Stimulated activated CD8-positive, alpha-beta memory T cell treated with anti-CD3 and anti-CD28 coated beads, Interleukin-7, amount 100 ng/mL, for 48 hours (primary cell): Measurements from ENCODE around the gene GSDMA.
"Not testable (repeated sequence)": the region's sequence is repeated elsewhere in the genome, so short reads cannot be mapped to it uniquely, and the experiment has no call there.

Experiments used
- DNase-seq, 2 donors: peaks; one replicate each; pipeline ENCODE4 v3.0.0-alpha.2; 2020; ENCODE audit warnings: low read depth in 1 of 2; ENCODE audit errors: extremely low read depth in 1 of 2

GSDMA gene

DNA sequence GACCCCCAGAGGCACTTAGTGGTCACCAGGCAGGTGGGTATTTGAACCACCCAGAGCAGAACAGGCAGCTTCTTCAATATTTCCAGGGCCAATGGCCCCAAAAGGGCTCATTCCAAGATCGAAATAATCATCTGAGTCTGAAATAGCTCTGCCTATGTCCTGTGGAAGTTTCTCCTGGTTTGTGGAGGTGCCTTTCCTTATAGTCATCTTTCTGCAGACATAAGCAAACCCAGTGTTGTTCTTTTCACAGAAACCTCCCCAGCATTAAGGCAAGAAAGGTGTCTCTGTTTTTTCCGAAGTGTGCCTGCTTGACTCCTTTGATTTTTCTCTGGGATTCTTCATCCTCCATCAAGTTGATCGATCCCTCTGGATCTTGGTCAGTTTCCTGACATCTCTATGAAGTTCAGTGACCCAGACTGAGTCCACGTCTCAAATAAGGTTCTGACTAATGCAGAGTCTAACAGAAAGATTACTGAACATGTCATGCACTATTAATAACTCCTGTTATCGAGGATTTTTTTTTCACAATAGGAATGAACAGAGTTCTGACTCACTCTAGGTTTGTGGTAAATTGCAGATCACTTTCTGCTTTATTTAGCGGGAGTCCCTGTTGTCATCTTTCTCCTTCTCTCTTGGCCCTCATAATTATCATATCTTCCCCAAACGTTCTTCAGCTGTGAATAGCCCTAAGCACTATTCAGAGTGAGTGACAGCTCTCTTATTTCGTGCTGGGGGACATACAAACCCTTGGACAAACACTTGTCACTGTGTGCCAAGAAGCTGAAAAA, 33.8 kb upstream of the GSDMA start:
- DNase-seq: no peak

GRCh38 chr17:39929646-39930407, 33.0 kb upstream of the GSDMA start:
- no peak for DNase-seq

DNA sequence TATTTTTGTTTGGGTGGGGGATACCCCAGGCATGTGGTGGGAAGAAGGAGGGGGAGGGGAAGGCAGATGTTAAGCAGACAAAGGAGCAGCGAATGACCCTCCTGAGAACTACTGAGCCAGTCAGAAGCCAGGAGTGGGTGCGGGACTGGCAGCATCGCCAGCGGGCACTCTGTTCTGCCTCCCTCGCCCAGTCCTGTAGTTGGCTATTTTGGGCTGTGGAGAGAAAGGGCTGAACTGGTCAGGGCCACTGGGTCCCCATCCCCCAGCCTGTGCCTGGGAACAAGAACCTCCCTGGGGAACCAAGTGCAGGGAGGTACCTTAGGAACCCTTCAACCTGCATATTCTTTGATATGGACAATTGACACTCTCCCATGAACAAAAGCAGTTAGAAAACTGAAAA, 28.9 kb upstream of the GSDMA start:
- no peak for DNase-seq

DNA sequence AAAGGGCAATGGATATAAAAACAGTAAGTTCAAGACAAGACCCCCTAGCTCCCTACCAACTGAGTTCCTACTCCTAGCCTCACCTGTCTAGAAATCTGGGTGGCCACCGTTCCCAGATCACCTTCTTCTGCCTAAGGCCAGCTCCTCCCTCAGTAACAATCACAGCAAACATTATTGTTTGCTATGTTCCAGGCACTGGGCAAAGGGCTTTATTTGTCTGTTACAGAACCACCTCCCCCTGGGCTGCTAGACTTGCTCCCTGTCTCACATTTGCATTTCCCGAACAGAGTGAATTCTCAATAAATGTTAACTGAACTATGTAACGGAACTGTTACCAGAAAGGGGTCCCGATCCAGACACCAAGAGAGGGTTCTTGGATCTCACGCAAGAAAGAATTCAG, 28.5 kb upstream of the GSDMA start:
- no peak for DNase-seq

DNA sequence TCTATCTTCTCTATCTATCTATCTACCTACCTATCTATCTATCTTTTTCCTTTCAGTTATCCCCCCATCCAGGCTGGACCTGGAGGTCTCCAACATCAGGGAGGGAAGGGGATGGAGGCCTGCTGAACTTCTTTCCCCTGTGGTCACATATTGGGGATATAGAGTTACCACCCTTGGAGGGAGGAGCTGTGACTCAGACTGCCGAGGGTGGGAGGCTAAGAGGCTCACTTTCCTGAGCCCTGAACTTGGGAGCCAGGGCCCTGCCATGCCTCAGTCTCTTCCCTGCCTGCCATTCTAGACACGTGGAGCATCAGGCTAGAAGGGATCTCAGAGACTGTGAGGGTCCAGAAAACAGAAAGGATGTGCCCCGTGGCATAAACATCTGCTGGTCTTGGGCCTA, 26.9 kb upstream of the GSDMA start:
- no peak for DNase-seq

DNA sequence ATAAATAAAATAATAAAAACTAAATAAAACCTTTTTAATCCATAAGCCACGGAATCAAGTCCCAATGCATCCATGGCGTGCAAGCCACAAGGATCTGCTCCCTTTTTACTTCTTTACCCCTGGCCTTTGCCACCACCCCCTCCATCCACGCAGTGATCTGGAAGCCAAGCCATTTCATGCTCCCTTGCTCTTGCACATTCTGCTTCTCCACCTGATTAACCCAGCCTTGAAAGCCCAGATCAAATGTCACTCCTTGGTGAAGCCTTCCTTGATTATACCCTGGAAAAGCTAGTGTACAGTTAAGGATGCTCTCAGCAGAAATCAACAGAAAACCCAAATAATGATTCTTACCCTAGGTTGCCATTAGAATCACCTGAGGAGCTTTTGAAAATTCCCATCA, 25.4 kb upstream of the GSDMA start:
- no peak for DNase-seq

GRCh38 chr17:39938140-39938869, 24.5 kb upstream of the GSDMA start:
- DNase-seq: no peak

GRCh38 chr17:39939106-39939505, 23.7 kb upstream of the GSDMA start:
- no peak for DNase-seq

DNA sequence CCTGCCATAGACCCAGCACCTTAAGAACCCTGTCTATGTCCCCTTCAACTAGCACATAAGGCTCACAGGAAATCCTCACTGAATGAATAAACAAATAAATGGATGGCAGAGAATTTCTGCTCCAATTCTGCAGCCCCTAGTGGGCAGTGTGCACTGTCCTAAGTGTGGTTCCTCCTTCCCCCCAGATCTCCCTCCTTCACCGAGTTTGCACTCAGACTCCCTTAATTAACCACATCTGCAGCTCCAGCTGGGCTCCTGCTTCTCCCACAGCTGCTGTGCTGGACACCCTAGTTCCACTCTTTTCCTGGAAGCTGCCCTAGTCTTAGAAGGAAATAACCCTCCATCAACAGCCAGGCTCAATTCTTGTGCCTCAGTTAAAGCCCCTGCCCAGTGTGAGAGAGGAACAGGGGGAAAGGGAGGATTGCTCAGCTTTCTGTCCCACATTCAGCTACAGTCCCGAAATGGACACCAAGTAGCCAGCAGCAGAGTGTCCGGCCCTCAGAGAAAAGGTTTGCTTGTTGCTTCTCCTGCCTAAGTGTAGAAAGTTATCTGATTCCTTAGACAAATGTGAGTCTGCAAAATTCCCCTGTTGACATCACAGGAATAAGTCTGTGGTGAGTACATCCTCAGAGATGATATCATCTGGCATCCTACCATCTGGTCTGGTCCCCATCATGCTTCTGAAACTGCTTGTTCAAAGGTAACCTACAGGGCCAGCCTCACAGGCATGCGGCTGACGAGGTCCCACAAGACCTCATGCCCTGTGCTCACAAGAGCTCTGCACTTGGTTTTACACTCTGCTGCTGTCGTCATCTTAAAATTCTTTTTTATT, 23.0 kb upstream of the GSDMA start:
- peak in 1 of 2 donors; percentile 55 for DNase-seq

GRCh38 chr17:39943702-39944392, 19.0 kb upstream of the GSDMA start:
- DNase-seq: no peak

GRCh38 chr17:39944393-39944711, 18.5 kb upstream of the GSDMA start:
- DNase-seq: no peak

GRCh38 chr17:39946551-39947330, 16.1 kb upstream of the GSDMA start:
- no peak for DNase-seq

DNA sequence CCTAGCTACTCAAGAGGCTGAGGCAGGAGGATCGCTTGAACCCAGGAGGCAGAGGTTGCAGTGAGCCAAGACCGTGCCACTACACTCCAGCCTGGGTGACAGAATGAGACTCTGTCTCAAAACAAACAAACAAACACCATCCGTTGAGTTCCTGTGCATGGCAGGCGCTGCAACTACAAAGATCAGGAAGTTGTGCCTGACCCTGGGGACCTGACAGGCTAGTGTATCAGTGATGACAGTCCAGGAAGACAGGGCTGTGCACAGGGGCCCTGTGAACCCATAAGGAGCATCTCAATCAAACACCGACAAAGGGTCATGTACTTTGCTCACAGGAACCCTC, 14.3 kb upstream of the GSDMA start:
- not testable (repeated sequence) for DNase-seq

- DNase-seq: no peak
Measured at GRCh38 chr17:39949028-39949427, 13.8 kb upstream of the GSDMA start.

GRCh38 chr17:39950871-39951348, 11.9 kb upstream of the GSDMA start:
- no peak for DNase-seq

DNA sequence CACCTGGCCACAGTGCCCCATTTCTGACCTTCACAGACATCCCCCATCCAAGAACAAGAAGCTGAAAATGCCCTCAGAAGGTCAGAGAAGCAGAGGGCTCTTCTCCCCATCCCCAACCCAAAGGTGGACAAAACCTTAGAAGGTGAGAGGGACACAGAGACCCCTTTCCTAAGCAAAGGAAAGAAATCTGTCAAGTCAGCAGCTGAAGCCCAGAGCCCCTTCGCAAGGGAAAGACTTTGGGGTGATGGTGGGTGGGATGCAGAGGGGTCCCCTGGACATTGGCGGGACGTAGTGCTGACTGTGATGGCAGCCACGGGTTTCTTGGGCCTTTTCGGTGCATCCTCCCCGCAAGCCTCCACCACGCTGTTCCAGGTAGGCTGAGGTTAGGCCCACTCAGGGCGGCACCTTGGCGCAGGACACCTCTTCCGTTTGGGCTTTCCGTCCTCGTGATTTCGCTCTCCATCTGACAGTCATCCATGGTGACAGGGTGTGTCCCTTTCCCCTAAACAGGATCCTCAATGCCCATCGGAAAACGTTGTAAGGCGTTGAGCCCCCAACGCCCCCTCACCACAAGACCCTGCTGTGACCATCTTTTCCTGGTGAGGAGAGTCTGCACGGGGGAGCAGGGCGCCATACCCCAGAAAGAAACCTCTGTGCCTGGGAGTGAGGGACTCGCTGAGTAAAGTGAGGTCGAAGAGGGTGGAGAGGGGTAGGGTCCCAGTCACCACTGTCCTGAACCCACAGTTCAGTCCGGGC, 10.7 kb upstream of the GSDMA start:
- DNase-seq: no peak

DNA sequence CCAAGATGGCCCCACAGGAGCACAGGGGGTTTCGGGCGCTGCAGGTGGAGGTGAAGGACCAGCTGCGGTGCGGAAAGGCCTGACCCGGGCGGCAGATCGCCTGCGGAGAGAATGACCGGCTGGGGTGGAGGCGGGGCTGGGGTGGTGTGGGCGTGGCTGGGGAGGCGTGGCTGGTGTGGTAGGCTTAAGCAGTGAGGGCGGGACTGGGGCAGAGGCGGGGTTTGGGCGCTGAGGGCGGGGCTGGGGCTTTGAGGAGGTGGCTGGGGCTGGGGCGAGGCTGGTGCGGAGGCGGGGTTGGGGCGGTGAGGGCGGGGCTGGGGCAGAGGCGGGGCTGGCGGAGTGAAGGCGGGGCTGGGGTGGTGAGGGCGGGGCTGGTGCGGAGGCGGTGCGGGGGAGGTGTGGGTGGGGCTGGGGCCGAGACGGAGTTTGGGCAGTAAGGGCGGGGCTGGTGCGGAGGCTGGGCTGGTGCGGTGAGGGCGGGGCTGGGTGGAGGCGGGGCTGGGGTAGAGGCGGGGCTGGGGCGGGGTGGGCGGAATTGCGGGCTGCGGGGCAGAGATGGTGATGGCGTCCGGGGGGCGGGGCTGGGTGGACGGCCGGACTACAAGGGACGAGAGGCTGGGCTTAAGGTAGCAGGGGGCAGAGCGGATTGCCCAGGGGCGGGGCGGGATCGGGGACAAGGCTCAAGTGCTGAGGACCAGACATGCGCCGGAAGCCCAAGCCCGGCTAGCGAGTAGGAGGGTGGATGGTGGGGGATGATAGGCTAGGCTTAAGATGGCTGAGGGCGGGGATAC, 9.9 kb upstream of the GSDMA start:
- peak; percentile 78 to 92 for DNase-seq

- no peak for DNase-seq
Measured at GRCh38 chr17:39953471-39953888, 9.3 kb upstream of the GSDMA start.
